Measurements from ENCODE around the gene BST2. TPM values are rescaled to one million over a fixed set of nuclear protein-coding genes. Genes with fewer than 3 reads are reported as not detected.

BST2 gene
- total RNA-seq, 2 experiments from 2014 or later: 89.7 to 98.4 TPM

GRCh38 chr19:17391371-17392151 is 13.9 kb downstream of the BST2 start:
- intact Hi-C loops (cut with micrococcal nuclease): no loop called here
- peak; percentile 7 for TF ChIP-seq CTCF (IDR thresholded peaks at IDR 0.05)
- ChIA-PET CTCF (interaction anchor here (0.7 to 4.0 kb wide), 12 partner anchors 12 to 103 kb away, joined by 3 to 20 read pairs (median 4); partner anchors contain the start of genes ANO8, BST2, MRPL34 and MVB12A), POLR2A (interaction anchor here (0.7 to 2.0 kb wide), 6 partner anchors 14 to 176 kb away, joined by 3 to 12 read pairs (median 3); partner anchors contain the start of genes BST2 and TMEM221)
- H3K4me3 Mint-ChIP-seq: peak overlapping the region; percentile 81
- H3K4me1 Mint-ChIP-seq (ENCODE audit: low read depth): peaks cover 17% of the 10 kb centered on the region
- no peak overlapping the region for H3K27ac Mint-ChIP-seq
- peaks cover 3% of the 10 kb centered on the region for H3K9me3 Mint-ChIP-seq
- peaks cover 5% of the 10 kb centered on the region for H3K27me3 Mint-ChIP-seq
- ATAC-seq (no peak), DNase-seq (no peak)
- H3K36me3 Mint-ChIP-seq (ENCODE audit: low read depth): no peaks in the 10 kb centered on the region

GRCh38 chr19:17390665-17391370 is 14.6 kb downstream of the BST2 start:
- peak overlapping the region; percentile 81 for H3K4me3 Mint-ChIP-seq
- H3K36me3 Mint-ChIP-seq (ENCODE audit: low read depth): no peaks in the 10 kb centered on the region
- DNase-seq (peak; percentile 95), ATAC-seq (peak; percentile 99)
- peaks cover 5% of the 10 kb centered on the region for H3K27me3 Mint-ChIP-seq
- CTCF ChIA-PET: interaction anchor here (0.5 to 4.0 kb wide), 10 partner anchors 15 to 99 kb away, joined by 3 to 20 read pairs (median 4); partner anchors contain the start of genes ANO8, BST2, MRPL34 and MVB12A
- TF ChIP-seq CTCF (IDR thresholded peaks at IDR 0.05): peak; percentile 78
- H3K27ac Mint-ChIP-seq: no peak overlapping the region
- H3K4me1 Mint-ChIP-seq (ENCODE audit: low read depth): peaks cover 17% of the 10 kb centered on the region
- intact Hi-C loops (cut with micrococcal nuclease): no loop called here
- POLR2A ChIA-PET: interaction anchor here (0.6 to 2.0 kb wide), 4 partner anchors 11 to 175 kb away, joined by 3 to 12 read pairs (median 3); partner anchors contain the start of gene BST2
- peaks cover 3% of the 10 kb centered on the region for H3K9me3 Mint-ChIP-seq

- CTCF ChIA-PET: interaction anchor here (0.5 to 4.0 kb wide), 11 partner anchors 15 to 98 kb away, joined by 3 to 20 read pairs (median 4); partner anchors contain the start of genes ABHD8, BST2 and MVB12A
- DNase-seq (no peak), ATAC-seq (no peak)
- peaks cover 3% of the 10 kb centered on the region for H3K9me3 Mint-ChIP-seq
- H3K4me1 Mint-ChIP-seq (ENCODE audit: low read depth): peaks cover 14% of the 10 kb centered on the region
- H3K36me3 Mint-ChIP-seq (ENCODE audit: low read depth): no peaks in the 10 kb centered on the region
- peak overlapping the region; percentile 81 for H3K4me3 Mint-ChIP-seq
- intact Hi-C loops (cut with micrococcal nuclease): loop anchor here (5.0 kb wide), 1 partner anchor 43 kb away; no protein-coding TSS in a partner anchor
- H3K27ac Mint-ChIP-seq: no peak overlapping the region
- TF ChIP-seq CTCF (IDR thresholded peaks at IDR 0.05): no peak
- H3K27me3 Mint-ChIP-seq: peaks cover 5% of the 10 kb centered on the region
- POLR2A ChIA-PET: interaction anchor here (0.6 kb wide), 2 partner anchors 10 to 35 kb away, joined by 3 to 4 read pairs; no protein-coding TSS in a partner anchor
These were observed 15.3 kb downstream of the BST2 start for GRCh38 chr19:17389957-17390664.

- intact Hi-C loops (cut with micrococcal nuclease): loop anchor here (5.0 kb wide), 1 partner anchor 42 kb away; no protein-coding TSS in a partner anchor
- POLR2A ChIA-PET: interaction anchor here (0.6 to 1.0 kb wide), 4 partner anchors 16 to 127 kb away, joined by 3 to 6 read pairs (median 4); partner anchors contain the start of gene BST2
- no peak for ATAC-seq
These were observed 16.1 kb downstream of the BST2 start for GRCh38 chr19:17389288-17389687.

More at GRCh38 chr19:17389288-17389687, 16.1 kb downstream of the BST2 start:
- CTCF ChIA-PET: interaction anchor here (0.7 to 4.0 kb wide), 17 partner anchors 10 to 124 kb away, joined by 3 to 20 read pairs (median 4); partner anchors contain the start of genes ABHD8, BABAM1, DDA1 and MVB12A
- Mint-ChIP-seq H3K27me3 (peaks cover 5% of the 10 kb centered on the region), H3K4me3 (no peak overlapping the region), H3K36me3 (ENCODE audit: low read depth) (no peaks in the 10 kb centered on the region), H3K9me3 (peaks cover 3% of the 10 kb centered on the region), H3K27ac (no peak overlapping the region), H3K4me1 (ENCODE audit: low read depth) (peaks cover 11% of the 10 kb centered on the region)
- no peak for TF ChIP-seq CTCF (IDR thresholded peaks at IDR 0.05)
- DNase-seq: no peak
